Upper lobe of left lung (tissue), 6 donors: Measurements from ENCODE around the gene PLXNA4. TPM values are rescaled to one million over a fixed set of nuclear protein-coding genes. Genes with fewer than 3 reads are reported as not detected.
A peak's percentile ranks its signal among the peaks of the same experiment; 100 is the strongest.

Experiments used
- ATAC-seq, 2 donors: fragments of 200-7000 bp; cut with Tn5 transposase; one replicate each; pipeline ENCODE4 v1.9.1; 2022; ENCODE audit warnings: mild to moderate bottlenecking in 2 of 2, moderate library complexity in 2 of 2; ENCODE audit not compliant: low FRiP score in 2 of 2
- DNase-seq, 2 donors: peaks; one replicate each; pipeline ENCODE4 v3.0.0-alpha.2; 2019 to 2020
- H3K27ac ChIP-seq, 4 donors: fragments of 200-600 bp; sonication (generic); one replicate each; pipeline ENCODE4 v1.5.1; 2016 to 2019
- H3K27me3 ChIP-seq, 4 donors: fragments of 200-600 bp; sonication (generic); one replicate each; pipeline ENCODE4 v1.5.1; 2017 to 2019
- H3K36me3 ChIP-seq, 4 donors: fragments of 200-600 bp; sonication (generic); one replicate each; pipeline ENCODE4 v1.5.1; 2016 to 2019
- H3K4me1 ChIP-seq, 4 donors: fragments of 200-600 bp; sonication (generic); one replicate each; pipeline ENCODE4 v1.5.1; 2018 to 2019
- H3K4me3 ChIP-seq, 4 donors: fragments of 200-600 bp; sonication (generic); one replicate each; pipeline ENCODE4 v1.5.1; 2017 to 2019; ENCODE audit warnings: mild to moderate bottlenecking in 2 of 4, moderate library complexity in 1 of 4
- H3K9me3 ChIP-seq, 4 donors: fragments of 200-600 bp; sonication (generic); one replicate each; pipeline ENCODE4 v1.5.1; 2018 to 2019
- CTCF ChIP-seq, 6 experiments: fragments of 450-650 bp in 4 of 6; fragments of 200-600 bp in 2 of 6; sonication (generic) in 2 of 6; IDR thresholded peaks; one replicate each; pipeline ENCODE4 v1.5.1; 2016 to 2019; ENCODE audit warnings: antibody characterized with exemption in 6 of 6
- EP300 ChIP-seq, 4 donors: sonication (generic); formaldehyde crosslinking; IDR thresholded peaks; one replicate each; pipeline ENCODE4 v1.5.1; 2017; ENCODE audit warnings: antibody characterized with exemption in 4 of 4, control low read depth in 2 of 4
- POLR2A ChIP-seq, 4 donors: fragments of 450-650 bp; IDR thresholded peaks; one replicate each; pipeline ENCODE4 v1.5.1; 2016 to 2017; ENCODE audit warnings: antibody characterized with exemption in 4 of 4, mild to moderate bottlenecking in 2 of 4
- POLR2AphosphoS5 ChIP-seq, 2 donors: sonication (generic); formaldehyde crosslinking; IDR thresholded peaks; one replicate each; pipeline ENCODE4 v1.5.1; 2017; ENCODE audit warnings: antibody characterized with exemption in 2 of 2
- WGBS, 2 donors: methylation state at CpG; one replicate each; pipeline ENCODE4 v1.1.5; 2017 to 2018; 5-methylcytosine and 5-hydroxymethylcytosine counted together
- total RNA-seq, 6 donors: library from RNA; depleted of rRNA in 4 of 6; stranded (reverse); fragments of >200 nt in 4 of 6; gene quantifications; one replicate each; pipeline versions ENCODE4 v1.1.0 to v1.2.1, GENCODE V29; 2016 to 2021
- donor health status: DM: no; HTN: no; CAD: no; lungs with moderate emphysema.
- donor health status: DM: no; HTN: yes; CAD: no; lungs with severe emphysema.

The PLXNA4 gene
- total RNA-seq, 6 donors from 2014 or later, result 1.1 to 5.9 (median 2.6) TPM

- no peaks in the 10 kb centered on the region for H3K27me3 ChIP-seq
- H3K9me3 ChIP-seq, result no peaks in the 10 kb centered on the region
- H3K4me3 ChIP-seq, result no peak overlapping the region
- no peaks in the 10 kb centered on the region for H3K36me3 ChIP-seq
- no peaks in the 10 kb centered on the region for H3K4me1 ChIP-seq
- no peak for TF ChIP-seq EP300 (IDR thresholded peaks at IDR 0.05)
- TF ChIP-seq POLR2A (IDR thresholded peaks at IDR 0.05), result no peak
- TF ChIP-seq POLR2AphosphoS5 (IDR thresholded peaks at IDR 0.05), result no peak
- no peak for TF ChIP-seq CTCF (IDR thresholded peaks at IDR 0.05)
- no peak overlapping the region for H3K27ac ChIP-seq
- 89% methylated on average over 14 of the region's 14 CpGs for WGBS, 2 donors
- DNase-seq (no peak), ATAC-seq (no peak)
Measured at GRCh38 chr7:132228240-132228639, 348.0 kb downstream of the PLXNA4 start.

- no peaks in the 10 kb centered on the region for H3K9me3 ChIP-seq
- no peak for TF ChIP-seq EP300 (IDR thresholded peaks at IDR 0.05)
- no peak for TF ChIP-seq POLR2A (IDR thresholded peaks at IDR 0.05)
- no peak for TF ChIP-seq POLR2AphosphoS5 (IDR thresholded peaks at IDR 0.05)
- TF ChIP-seq CTCF (IDR thresholded peaks at IDR 0.05), result no peak
- 49 to 67% methylated on average over 2 to 3 of the region's 3 CpGs for WGBS, 2 donors
- ATAC-seq (peak in 1 of 2 donors; percentile 16), DNase-seq (no peak)
- H3K4me1 ChIP-seq, result no peaks in the 10 kb centered on the region
- no peaks in the 10 kb centered on the region for H3K36me3 ChIP-seq
- no peaks in the 10 kb centered on the region for H3K27me3 ChIP-seq
- H3K4me3 ChIP-seq, result no peak overlapping the region
- H3K27ac ChIP-seq, result no peak overlapping the region
Measured at GRCh38 chr7:132226957-132227290, 349.3 kb downstream of the PLXNA4 start.

GRCh38 chr7:132226046-132226956 lies 350.0 kb downstream of the PLXNA4 start:
- Histone ChIP-seq H3K9me3 (no peaks in the 10 kb centered on the region), H3K27me3 (no peaks in the 10 kb centered on the region), H3K4me3 (no peak overlapping the region), H3K27ac (no peak overlapping the region), H3K4me1 (no peaks in the 10 kb centered on the region), H3K36me3 (no peaks in the 10 kb centered on the region)
- TF ChIP-seq CTCF (IDR thresholded peaks at IDR 0.05) (no peak), POLR2A (IDR thresholded peaks at IDR 0.05) (no peak), EP300 (IDR thresholded peaks at IDR 0.05) (no peak)
- ATAC-seq (no peak), DNase-seq (no peak)
- 77 to 86% methylated on average over 7 to 11 of the region's 11 CpGs for WGBS, 2 donors

GRCh38 chr7:132225216-132226030 lies 350.8 kb downstream of the PLXNA4 start:
- Histone ChIP-seq H3K27me3 (no peaks in the 10 kb centered on the region), H3K4me1 (no peaks in the 10 kb centered on the region), H3K9me3 (no peaks in the 10 kb centered on the region), H3K36me3 (no peaks in the 10 kb centered on the region), H3K27ac (no peak overlapping the region), H3K4me3 (no peak overlapping the region)
- TF ChIP-seq CTCF (IDR thresholded peaks at IDR 0.05) (no peak), POLR2A (IDR thresholded peaks at IDR 0.05) (no peak), POLR2AphosphoS5 (IDR thresholded peaks at IDR 0.05) (no peak), EP300 (IDR thresholded peaks at IDR 0.05) (no peak)
- no peak for ATAC-seq
- no peak for DNase-seq
- WGBS, 2 donors, result 62 to 73% methylated on average over 7 to 8 of the region's 8 CpGs
